Tibial artery (tissue), 4 donors: Measurements from ENCODE around the gene POM121.
"Not testable (repeated sequence)": the region's sequence is repeated elsewhere in the genome, so short reads cannot be mapped to it uniquely, and the experiment has no call there.

Experiments
- DNase-seq, 2 donors: peaks; one replicate each; pipeline ENCODE4 v3.0.0-alpha.2; 2019
- H3K27ac ChIP-seq, 2 donors: fragments of 200-600 bp; sonication (generic) in 1 of 2; 1 replicate in 1 of 2; 2 replicates in 1 of 2; pipeline ENCODE4 v1.5.1; 2018 to 2019; ENCODE audit warnings: mild to moderate bottlenecking in 1 of 2
- H3K27me3 ChIP-seq, 2 donors: fragments of 200-600 bp; sonication (generic) in 1 of 2; one replicate each; pipeline versions ENCODE4 v1.5.1 to v1.6.0; 2016 to 2019
- H3K36me3 ChIP-seq, 3 donors: fragments of 200-600 bp; sonication (generic) in 2 of 3; one replicate each; pipeline ENCODE4 v1.5.1; 2016 to 2019; ENCODE audit warnings: mild to moderate bottlenecking in 2 of 3
- H3K4me1 ChIP-seq, 4 donors: fragments of 200-600 bp; sonication (generic) in 2 of 4; 1 replicate in 3 of 4; 2 replicates in 1 of 4; pipeline ENCODE4 v1.5.1; 2016 to 2019
- H3K4me3 ChIP-seq, 2 donors: fragments of 200-600 bp; sonication (generic) in 1 of 2; 1 replicate in 1 of 2; 2 replicates in 1 of 2; pipeline ENCODE4 v1.5.1; 2018 to 2019; ENCODE audit warnings: mild to moderate bottlenecking in 2 of 2
- H3K9me3 ChIP-seq, 3 donors: fragments of 200-600 bp; sonication (generic) in 1 of 3; one replicate each; pipeline ENCODE4 v1.5.1; 2016 to 2019
- intact Hi-C: fragments of 100-400 bp; cut with DNase I; formaldehyde crosslinking; loops from one replicate; pipeline ENCODE4 v1.15.0; 2023; ENCODE audit warnings: low total_unique reads

POM121 gene

GRCh38 chr7:72966892-72967291, 42.0 kb downstream of the POM121 start:
- intact Hi-C loops, H3K9me3 ChIP-seq, H3K4me3 ChIP-seq, H3K36me3 ChIP-seq, DNase-seq, H3K27ac ChIP-seq, H3K27me3 ChIP-seq, H3K4me1 ChIP-seq: not testable (repeated sequence)

GRCh38 chr7:72968980-72969516, 44.2 kb downstream of the POM121 start, which contains the start of gene TRIM74:
Gene TRIM74, minus strand, starts transcription at chr7:72969466. Its CDS starts 3,309 bp downstream, at chr7:72966157.
- H3K36me3 ChIP-seq, H3K27ac ChIP-seq, H3K9me3 ChIP-seq, DNase-seq, intact Hi-C loops, H3K27me3 ChIP-seq, H3K4me3 ChIP-seq, H3K4me1 ChIP-seq: not testable (repeated sequence)

GRCh38 chr7:72969688-72970087, 44.8 kb downstream of the POM121 start:
- H3K4me3 ChIP-seq, intact Hi-C loops, DNase-seq: not testable (repeated sequence)

GRCh38 chr7:72971505-72971904, 46.6 kb downstream of the POM121 start:
- not testable (repeated sequence) for H3K4me1 ChIP-seq, DNase-seq, H3K27me3 ChIP-seq

More at GRCh38 chr7:72969688-72970087, 44.8 kb downstream of the POM121 start:
- not testable (repeated sequence) for H3K27me3 ChIP-seq, H3K9me3 ChIP-seq, H3K36me3 ChIP-seq, H3K4me1 ChIP-seq, H3K27ac ChIP-seq

GRCh38 chr7:72974781-72975180, 49.9 kb downstream of the POM121 start:
- H3K27ac ChIP-seq, DNase-seq, H3K4me3 ChIP-seq, H3K4me1 ChIP-seq, H3K9me3 ChIP-seq, intact Hi-C loops, H3K36me3 ChIP-seq, H3K27me3 ChIP-seq: not testable (repeated sequence)

More at GRCh38 chr7:72971505-72971904, 46.6 kb downstream of the POM121 start:
- intact Hi-C loops, H3K27ac ChIP-seq, H3K4me3 ChIP-seq, H3K9me3 ChIP-seq, H3K36me3 ChIP-seq: not testable (repeated sequence)

GRCh38 chr7:72975656-72976286, 50.9 kb downstream of the POM121 start:
- H3K4me3 ChIP-seq, intact Hi-C loops, H3K27ac ChIP-seq, H3K27me3 ChIP-seq, H3K4me1 ChIP-seq, H3K36me3 ChIP-seq, H3K9me3 ChIP-seq: not testable (repeated sequence)
- DNase-seq = peak in 1 of 2 donors; percentile 61

GRCh38 chr7:72976434-72976833, 51.5 kb downstream of the POM121 start:
- H3K27ac ChIP-seq, intact Hi-C loops, H3K4me1 ChIP-seq, H3K27me3 ChIP-seq, H3K36me3 ChIP-seq, DNase-seq, H3K4me3 ChIP-seq, H3K9me3 ChIP-seq: not testable (repeated sequence)

- H3K9me3 ChIP-seq, DNase-seq, H3K27me3 ChIP-seq, H3K36me3 ChIP-seq, H3K4me3 ChIP-seq, H3K27ac ChIP-seq, H3K4me1 ChIP-seq, intact Hi-C loops: not testable (repeated sequence)
Observed at GRCh38 chr7:72980382-72980781, 55.5 kb downstream of the POM121 start.

- H3K4me3 ChIP-seq, DNase-seq, H3K27me3 ChIP-seq, H3K27ac ChIP-seq, intact Hi-C loops, H3K4me1 ChIP-seq, H3K36me3 ChIP-seq, H3K9me3 ChIP-seq: not testable (repeated sequence)
Observed at GRCh38 chr7:72982084-72982483, 57.2 kb downstream of the POM121 start.

- H3K27me3 ChIP-seq, intact Hi-C loops, H3K36me3 ChIP-seq, H3K4me1 ChIP-seq, H3K9me3 ChIP-seq, H3K4me3 ChIP-seq, H3K27ac ChIP-seq: not testable (repeated sequence)
- peak; percentile 20 to 64 for DNase-seq
Observed at GRCh38 chr7:72990146-72990913, 65.4 kb downstream of the POM121 start.

GRCh38 chr7:72995484-72995883, 70.6 kb downstream of the POM121 start:
- H3K27me3 ChIP-seq, H3K4me1 ChIP-seq, H3K27ac ChIP-seq, H3K9me3 ChIP-seq, intact Hi-C loops, H3K4me3 ChIP-seq, H3K36me3 ChIP-seq, DNase-seq: not testable (repeated sequence)

GRCh38 chr7:72997447-72997846, 72.6 kb downstream of the POM121 start:
- H3K36me3 ChIP-seq, intact Hi-C loops, H3K27me3 ChIP-seq, H3K27ac ChIP-seq, DNase-seq, H3K4me3 ChIP-seq, H3K4me1 ChIP-seq, H3K9me3 ChIP-seq: not testable (repeated sequence)

- H3K27me3 ChIP-seq, H3K4me1 ChIP-seq, DNase-seq, H3K27ac ChIP-seq, H3K4me3 ChIP-seq, H3K36me3 ChIP-seq, H3K9me3 ChIP-seq, intact Hi-C loops: not testable (repeated sequence)
Observed at GRCh38 chr7:72997887-72998468, 73.1 kb downstream of the POM121 start.
